GM19397 (cell line): Measurements from ENCODE around the gene JSRP1.

Experiments
- ATAC-seq: cut with Tn5 transposase; IDR thresholded peaks from one replicate; pipeline ENCODE4 v1.9.1; 2021; ENCODE audit warnings: mild to moderate bottlenecking, moderate library complexity; ENCODE audit not compliant: unreplicated experiment

Gene JSRP1

GRCh38 chr19:2233601-2234280 lies 22.5 kb downstream of the JSRP1 start:
- no peak for ATAC-seq

DNA sequence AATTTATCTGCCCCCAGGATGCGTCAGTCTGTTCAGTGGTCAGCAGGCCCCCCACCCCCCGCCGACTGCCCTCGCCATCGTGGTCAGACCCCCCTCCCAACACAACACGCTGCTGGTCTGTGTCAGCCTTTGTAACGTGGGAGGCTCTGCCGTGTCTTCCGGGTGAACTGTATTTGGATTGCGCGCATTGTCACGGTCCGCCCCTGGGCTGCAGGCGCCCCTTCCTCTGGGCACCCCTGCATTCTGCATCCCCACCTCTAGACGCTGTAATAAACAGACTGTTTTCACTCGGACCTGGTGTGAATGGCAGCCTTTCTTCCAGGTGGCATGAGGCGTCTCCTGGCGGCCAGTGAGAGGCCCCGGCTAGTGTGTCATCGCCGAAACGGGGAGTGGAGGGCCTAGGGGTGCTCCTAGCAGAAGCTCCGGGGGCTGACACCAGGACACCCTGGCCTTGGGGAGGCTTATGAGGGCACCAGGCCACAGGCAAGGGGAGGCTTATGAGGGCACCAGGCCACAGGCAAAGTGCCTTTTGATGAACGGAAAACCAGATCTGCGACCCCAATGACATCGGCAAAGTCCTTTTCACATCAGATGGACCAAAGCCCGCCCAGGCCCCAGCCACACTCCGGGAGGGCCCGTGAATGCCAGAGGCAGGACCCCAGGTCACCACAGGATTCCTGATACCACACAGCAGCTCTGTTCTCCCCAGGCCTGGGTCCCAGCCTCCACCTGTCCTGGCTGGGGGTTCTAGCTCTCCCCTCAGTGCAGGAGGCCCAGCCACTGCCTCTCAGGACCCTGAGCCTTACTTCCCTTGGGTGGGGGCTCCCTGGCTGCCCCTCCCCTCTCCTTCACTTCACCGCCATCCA lies 23.7 kb downstream of the JSRP1 start:
- no peak for ATAC-seq

GRCh38 chr19:2231621-2232221 lies 24.5 kb downstream of the JSRP1 start:
- ATAC-seq: no peak

GRCh38 chr19:2230807-2231533 lies 25.2 kb downstream of the JSRP1 start:
- ATAC-seq: no peak

- no peak for ATAC-seq
Measured at GRCh38 chr19:2230033-2230531, 26.1 kb downstream of the JSRP1 start.

DNA sequence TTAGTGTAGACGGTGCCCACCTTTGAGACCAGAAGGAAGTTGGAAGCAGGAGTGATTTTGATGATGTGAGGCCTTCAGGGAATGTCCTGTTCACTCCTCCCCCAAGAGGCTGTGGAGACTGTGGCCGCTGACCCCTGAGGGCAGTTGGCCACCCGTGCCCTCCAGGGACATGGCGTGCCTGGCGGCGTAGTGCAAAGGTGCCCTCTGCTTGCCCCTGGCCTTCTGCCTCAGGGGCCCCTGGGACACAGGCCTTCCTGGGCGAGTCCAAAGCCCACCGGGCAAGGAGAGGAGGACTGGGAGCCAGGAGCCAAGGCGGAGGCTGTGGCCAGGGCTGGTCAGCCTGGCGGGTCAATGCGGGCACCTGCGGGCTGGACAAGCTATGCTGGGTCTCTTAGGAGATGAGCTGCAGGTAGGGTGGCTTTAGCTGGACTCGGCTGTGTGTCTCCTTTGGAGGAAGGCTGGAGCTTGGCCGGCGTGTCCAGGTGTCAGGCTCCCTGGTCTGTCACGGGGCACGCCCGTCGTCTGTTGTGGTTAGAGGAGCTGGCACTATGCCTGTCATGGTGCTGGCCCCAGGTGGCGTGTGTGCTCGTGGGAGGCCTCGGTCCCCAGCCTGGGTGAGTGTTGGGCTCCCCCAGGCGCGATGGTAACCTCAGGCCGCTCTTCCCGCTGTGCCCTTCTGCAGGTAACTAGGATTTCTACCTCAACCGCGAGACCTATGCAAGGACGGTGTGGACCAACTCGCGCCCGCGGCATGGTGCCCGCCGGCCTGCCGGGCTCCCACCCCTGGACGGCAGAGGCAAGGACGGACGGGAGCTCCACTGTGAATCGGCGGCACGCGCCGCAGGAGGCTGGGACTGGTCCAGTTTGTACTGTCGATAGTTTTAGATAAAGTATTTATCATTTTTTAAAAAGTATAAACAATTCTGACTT lies 26.8 kb downstream of the JSRP1 start:
- no peak for ATAC-seq

DNA sequence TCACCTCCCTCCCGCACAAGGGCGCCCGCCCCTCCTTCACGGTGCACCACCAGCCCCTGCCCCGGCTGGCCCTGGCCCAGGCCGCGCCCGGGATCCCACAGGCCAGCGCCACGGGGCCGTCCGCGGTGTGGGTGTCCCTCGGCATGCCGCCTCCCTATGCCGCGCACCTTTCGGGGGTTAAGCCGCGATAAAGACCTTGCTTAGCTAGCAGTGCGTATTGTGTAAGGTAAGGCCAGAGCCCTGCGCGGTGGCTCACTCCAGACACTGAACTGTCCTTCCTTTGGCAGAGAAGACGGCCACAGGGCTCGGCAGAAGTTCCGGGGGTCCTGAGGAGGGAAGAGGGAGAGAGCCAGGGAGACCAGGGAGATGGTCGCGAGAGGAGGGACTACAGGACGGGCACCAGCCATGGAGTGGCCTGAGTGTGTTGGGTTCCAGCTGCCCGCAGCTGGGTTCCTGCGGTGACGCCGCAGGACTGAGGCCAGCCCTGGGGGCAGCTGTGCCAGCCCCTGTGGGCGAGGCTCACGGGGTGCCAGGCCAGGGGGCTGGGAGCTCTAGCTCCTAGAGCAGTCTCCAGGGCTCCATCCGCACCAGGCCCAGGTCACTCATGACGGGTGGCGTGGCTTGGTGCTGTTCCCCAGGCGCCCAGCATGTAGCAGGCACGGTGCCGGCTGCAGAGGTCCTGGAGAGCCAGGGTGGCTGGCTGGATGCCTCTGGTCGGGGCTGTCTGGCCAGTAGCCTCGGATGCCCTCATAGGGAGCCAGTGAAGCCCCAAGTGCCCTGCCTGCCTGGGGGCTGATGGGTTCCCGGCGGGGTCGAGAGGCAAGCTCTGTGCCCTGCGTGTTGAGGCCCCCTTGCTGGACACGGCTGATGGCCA lies 27.8 kb downstream of the JSRP1 start:
- ATAC-seq: no peak

DNA sequence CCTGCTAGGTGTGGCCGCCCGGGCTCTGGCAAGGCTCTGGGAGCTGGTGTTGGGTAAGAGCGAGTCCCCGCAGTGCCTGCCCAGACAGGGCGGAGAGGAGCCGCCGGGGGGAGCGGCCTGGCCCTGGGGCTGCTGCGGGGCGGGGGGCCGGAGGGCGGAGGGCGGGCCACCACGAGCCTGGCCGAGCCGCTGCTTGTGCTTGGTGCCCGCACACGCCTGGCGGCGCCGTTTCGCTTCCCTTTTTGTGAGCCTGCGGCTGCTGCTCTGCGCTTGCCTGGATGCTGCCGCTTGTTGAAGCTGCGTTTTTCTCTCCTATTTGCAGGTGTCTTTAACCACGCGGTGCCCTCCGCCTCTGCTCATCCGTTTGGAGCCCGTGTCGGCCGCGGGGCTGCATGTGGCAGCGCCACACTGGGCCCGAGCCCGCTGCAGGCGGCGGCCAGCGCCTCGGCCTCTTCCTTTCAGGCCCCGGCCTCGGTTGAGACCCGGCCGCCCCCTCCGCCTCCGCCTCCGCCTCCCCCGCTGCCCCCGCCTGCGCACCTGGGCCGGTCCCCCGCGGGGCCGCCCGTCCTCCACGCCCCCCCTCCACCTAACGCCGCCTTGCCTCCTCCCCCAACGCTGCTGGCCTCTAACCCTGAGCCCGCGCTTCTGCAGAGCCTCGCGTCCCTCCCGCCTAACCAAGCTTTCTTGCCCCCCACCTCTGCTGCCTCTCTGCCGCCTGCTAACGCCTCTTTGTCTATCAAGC lies 28.6 kb downstream of the JSRP1 start:
- no peak for ATAC-seq

DNA sequence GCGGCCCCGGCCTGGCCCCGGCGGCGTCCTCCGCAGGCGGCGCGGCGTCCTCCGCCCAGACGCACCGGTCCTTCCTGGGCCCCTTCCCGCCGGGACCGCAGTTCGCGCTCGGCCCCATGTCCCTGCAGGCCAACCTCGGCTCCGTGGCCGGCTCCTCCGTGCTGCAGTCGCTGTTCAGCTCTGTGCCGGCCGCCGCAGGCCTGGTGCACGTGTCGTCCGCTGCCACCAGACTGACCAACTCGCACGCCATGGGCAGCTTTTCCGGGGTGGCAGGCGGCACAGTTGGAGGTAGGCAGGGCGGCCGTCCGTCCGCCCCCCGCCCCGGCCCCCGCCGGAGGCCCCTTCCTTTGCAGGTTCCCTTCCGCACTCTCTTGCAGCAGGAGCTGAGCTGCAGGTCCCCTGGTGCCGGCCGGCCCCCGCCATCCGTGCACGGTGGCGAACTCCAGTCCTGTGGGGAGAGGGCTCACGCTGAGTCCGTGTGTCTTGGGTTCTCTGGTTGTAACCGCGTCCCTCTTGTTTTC lies 29.3 kb downstream of the JSRP1 start:
- no peak for ATAC-seq

GRCh38 chr19:2226051-2226839 lies 30.0 kb downstream of the JSRP1 start:
- no peak for ATAC-seq

- ATAC-seq: no peak
Measured at GRCh38 chr19:2225415-2226050, 30.7 kb downstream of the JSRP1 start.

GRCh38 chr19:2224754-2225349 lies 31.4 kb downstream of the JSRP1 start:
- ATAC-seq: no peak

GRCh38 chr19:2223959-2224358 lies 32.3 kb downstream of the JSRP1 start:
- no peak for ATAC-seq

DNA sequence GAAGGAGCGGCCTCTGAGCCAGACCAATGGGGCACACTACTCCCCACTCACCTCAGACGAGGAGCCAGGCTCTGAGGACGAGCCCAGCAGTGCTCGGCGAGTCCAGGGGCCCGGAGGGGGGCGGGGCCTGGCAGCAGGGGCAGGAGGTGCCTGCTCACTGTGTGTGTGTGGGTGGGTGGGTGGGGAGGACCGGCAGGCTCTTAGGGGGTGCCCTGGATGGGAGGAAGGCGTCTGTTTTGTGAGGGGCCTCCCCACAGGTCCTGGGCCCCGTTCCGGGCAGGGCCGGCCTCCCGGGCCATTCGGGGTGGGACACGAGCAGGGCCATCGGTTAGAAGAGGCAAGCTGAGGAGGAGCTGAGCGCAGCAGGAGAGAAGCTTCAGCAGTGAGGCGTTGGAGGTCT lies 32.8 kb downstream of the JSRP1 start:
- no peak for ATAC-seq

DNA sequence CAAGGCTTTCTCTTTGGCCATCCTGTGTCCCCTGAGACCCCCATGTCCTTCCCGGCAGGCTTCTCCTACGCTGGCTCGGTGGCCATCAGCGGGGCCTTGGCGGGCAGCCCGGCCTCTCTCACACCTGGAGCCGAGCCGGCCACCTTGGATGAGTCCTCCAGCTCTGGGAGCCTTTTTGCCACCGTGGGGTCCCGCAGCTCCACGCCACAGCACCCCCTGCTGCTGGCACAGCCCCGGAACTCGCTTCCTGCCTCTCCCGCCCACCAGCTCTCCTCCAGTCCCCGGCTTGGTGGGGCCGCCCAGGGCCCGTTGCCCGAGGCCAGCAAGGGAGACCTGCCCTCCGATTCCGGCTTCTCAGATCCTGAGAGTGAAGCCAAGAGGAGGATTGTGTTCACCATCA lies 34.3 kb downstream of the JSRP1 start:
- ATAC-seq: no peak

GRCh38 chr19:2221250-2221831 lies 34.9 kb downstream of the JSRP1 start:
- no peak for ATAC-seq
